IPS-NIHi7 (cell line): ENCODE data around the gene CARD16.
"Not testable (repeated sequence)": the region's sequence is repeated elsewhere in the genome, so short reads cannot be mapped to it uniquely, and the experiment has no call there.

ENCODE experiments used
- DNase-seq: peaks from one replicate; pipeline ENCODE4 v3.0.0; 2012; ENCODE audit warnings: mixed read lengths; ENCODE audit errors: extremely low spot score

The CARD16 gene

DNA sequence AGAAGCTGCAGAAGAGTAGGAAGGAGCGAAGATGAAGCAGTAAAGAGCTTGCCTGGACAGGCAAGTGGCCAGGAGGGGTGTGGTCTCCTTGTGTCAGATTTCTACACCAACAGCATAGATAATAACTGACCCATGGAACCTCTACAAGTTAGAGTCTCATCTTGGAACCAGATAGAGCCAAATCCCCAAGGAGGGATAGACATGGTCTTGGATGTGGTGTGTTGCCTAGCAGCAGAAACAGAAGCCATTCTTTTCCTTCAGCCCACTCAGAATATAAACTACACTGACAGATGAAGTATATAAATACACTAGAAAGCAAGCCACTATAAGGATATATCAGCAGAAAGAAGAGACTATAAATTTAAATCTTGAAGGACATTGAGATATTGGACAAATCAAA is 4.3 kb upstream of the CARD16 start:
- no peak for DNase-seq

DNA sequence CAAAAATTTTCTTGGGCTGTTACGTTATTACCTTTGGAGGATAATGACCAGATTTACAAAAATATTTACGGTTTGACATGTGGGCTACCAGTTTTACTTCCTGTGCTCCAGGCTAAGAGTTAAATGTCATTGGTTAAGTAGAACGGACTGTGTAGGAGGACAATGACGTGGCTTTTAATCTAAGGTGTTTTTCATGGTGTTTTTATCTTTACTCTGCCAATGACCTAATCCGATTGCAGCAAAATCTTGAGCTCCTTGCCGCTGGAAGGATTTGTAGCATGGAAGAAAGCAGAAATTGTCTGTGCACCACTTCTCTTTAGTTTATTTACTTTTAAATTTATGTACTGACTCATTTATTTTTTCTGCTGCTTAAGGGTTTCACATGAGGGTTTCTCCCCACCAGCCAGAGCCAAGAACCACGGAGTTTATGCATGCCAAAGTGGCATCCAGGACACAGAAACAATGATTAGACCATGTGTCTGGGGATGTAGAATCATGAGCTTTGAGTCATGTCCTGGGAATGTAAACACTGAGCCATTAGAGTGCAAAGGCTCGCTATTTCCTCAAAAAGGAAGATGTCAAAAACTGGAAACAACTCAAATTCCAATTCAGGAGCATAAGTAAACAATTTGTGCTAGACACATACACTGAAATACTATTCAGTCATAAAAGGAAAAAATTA is 1.9 kb upstream of the CARD16 start:
- DNase-seq = peak; percentile 22

DNA sequence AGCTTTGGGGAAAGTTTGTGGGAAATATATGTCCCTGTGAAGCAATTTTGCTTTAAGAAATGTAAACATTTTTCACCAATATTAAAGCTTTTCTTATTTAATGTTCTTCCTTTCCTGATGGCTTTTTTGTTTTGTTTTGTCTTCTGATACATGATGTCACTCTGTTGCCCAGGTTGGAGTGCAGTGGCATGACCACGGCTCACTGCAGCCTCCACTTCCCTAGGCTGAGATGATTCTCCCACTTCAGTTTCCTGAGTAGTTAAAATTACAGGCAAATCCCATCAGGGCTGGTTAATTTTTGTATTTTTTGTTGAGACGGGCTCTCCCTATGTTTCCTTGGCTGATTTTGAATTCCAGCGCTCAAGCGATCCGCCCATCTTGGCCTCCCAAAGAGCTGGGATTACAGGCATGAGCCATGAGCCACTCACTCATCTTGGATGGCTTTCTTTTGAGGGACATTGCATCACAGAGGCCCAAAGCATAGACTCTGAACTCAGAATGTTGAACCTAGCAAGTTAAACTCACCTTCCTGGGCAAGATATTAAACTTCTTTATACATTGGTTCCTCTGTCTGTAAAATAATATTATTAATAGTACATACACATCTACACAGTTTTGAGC is 651 bp upstream of the CARD16 start:
- no peak for DNase-seq

DNA sequence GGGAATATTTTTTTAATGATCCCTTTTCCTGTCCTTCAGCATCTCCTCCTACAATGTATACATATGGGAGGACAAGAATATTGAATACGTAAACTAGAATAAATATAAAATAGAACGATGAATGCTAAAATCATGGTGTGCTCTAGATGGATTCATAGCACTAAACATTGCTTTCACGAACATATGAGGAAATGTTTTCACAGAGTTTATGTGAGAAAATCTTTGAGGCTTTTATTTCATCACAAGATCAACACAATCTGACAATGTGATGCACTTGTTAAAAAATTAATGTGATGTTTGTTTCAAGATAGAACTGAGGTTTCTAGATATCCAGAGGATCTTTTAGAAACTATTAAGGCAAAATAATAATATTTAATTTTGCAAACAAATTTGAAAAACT is 3.0 kb downstream of the CARD16 start:
- no peak for DNase-seq

DNA sequence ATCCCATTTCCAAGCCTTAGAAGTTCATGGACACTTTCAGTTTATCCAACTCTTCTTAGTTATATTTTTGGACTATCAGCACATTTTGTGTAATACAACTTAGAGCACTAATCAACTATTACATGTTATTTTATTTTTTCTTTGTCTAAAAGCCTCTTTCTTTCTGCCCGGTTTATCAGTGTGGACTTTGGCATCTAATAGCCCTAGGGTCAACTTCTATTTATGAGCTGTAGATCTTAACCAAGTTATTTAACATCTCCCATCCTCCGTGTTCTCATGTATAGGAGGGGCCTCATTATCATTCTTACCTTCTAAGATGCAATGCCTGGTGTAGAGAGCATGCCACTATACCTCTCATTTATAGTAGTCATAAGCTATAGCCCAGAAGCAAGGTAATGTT is 4.4 kb downstream of the CARD16 start:
- DNase-seq = no peak

DNA sequence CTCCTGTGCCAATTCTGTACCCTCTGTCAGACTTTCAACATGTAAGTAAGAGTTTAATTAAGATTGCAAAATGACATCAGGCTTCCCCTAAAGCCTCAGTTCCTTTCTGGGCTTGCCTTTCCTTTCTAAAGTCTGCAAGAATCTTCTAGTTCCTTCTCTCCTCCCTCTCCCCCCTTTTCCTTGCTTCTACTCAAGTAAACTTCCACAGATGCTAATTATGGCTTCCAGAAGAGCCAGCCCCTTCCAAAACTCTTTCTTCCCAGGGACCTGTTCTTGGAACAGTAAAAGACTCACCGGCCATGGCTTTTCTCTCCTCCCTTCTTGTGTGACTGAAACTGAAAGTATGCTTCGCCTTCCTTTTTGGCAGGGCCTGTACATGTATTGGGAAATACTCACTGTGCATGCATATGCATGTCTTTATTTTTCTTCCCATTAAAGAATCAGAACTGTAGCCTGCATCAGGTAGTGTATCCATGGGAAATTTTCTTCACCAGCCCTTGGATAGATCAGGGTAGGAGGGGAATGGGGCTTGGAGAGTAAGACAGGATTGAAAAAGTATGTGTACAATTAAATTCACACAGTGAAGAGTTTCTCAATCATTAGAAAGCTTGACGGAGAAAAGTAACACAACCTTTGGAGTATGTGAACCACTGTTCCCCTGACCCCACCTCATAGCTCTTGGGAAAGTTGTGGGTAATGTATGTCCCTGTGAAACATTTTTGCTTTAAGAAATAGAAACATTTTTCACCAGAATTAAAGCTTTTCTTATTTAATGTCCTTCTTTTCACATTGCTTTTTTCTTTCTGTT is 10.1 kb downstream of the CARD16 start, which contains the start of gene CASP1:
Gene CASP1, minus strand, starts transcription at position 332 of the 808 bp plus-strand sequence. Its CDS starts 31 bp downstream, at position 301.
- DNase-seq = no peak

DNA sequence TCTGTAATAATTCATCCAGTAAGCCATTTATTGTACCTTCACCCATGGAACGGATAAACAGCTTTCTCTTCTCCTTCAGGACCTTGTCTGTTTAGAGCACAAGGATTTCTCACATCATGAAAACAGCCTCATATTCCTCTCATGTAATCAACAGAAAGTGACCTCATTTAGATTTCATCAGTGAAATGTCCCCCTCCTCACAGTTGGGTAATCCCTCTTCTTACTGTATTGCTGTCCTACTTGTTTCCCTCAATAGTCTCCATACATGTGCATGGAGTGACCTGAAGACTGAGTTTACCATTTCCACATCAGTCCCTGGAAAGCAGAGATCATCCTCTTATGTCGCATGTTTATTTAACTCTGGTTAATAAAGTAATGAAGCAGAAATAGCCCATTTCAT is 10.7 kb downstream of the CARD16 start:
- DNase-seq = not testable (repeated sequence)

DNA sequence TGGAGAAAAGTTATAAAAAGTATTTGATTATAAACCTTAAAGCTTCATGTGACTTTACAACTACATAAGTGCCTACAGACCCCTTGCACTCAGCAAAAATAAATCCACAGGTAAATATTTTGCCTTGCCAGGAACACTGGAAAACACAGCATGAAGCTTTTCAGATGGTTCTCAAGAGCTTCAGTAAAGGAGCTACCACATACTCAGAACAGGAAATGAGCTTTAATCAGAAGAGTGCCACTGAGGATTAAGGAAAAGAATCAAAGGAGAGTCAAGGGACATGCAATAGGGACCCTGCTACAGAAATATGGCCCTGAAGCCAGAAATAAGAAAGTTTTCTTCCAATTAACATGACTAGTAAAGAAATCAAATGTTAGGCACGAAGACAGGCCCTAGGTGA is 11.4 kb downstream of the CARD16 start:
- DNase-seq = no peak

DNA sequence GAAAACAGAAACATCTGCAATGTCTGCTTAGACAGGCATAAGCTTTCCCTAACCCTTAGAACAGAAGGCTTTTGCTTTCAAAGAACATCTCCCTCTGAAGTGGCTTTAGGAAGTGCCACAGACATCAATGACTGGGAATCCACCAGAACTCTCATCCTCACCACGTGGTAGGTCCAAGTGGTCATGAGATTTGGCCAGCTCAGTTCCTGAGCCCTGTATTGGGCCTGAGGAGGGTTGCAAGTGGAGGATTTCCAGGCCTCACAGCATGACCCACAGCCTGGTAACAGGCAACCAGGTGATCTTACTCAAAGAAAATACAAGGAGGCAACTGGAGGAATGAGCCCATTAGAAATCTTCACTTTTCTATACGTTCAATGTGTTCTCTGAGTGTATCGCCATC is 11.8 kb downstream of the CARD16 start:
- DNase-seq = no peak

DNA sequence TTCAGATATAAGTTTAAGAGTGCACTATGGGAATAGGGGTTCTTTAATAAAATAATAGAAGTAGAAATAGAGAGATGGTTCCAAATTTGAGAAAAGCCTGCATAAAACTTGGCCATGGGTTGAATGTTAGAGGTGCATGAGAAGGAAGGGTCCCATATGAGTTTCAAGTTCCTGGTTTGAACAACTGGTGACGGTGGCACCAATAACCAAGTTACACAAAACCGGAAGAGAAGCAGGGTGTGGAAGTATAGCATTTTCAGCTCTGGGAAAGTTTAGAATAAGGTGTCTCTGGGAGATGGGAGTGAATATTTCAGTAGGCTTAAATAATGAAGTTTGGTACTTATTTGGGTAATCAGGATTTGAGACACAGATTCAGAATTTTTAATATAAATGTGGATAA is 12.6 kb downstream of the CARD16 start:
- no peak for DNase-seq

DNA sequence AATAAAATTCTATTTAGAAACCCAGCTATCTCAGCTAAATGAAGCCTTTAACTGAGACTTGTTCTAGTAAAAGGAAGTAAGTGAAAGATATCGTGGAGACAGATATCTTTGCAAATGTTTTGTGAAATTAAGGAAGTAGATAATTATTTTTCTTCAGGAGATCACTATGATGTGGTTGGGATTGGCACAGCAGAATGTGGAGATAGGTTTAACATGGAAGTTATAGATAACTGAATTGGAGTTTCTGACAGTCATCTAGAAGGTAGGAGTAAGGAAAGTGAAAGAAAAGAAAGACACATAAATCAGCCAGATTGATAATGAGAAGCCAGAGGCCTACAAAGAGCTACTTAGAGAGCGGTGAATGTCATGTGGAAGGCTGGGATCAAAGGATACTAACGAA is 17.5 kb downstream of the CARD16 start:
- DNase-seq = no peak

DNA sequence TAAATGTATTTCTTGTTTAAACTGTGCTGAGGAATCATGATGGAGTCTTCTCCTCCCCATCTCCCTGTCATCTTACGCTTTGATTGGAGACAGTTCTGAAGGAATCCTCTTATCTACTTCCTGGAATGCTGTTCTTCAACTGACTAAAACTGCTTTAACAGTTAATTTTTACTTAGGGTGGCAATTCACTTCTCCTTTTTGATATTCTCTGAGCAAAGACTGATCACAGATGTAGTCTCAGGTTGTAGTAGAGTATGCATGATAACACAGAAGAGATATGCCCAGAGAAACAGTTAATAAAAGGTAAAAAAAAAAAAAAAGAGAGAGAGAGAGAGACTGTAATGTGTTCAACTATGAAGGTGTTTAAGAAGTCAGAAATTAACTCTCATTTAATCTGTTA is 20.7 kb downstream of the CARD16 start:
- no peak for DNase-seq

DNA sequence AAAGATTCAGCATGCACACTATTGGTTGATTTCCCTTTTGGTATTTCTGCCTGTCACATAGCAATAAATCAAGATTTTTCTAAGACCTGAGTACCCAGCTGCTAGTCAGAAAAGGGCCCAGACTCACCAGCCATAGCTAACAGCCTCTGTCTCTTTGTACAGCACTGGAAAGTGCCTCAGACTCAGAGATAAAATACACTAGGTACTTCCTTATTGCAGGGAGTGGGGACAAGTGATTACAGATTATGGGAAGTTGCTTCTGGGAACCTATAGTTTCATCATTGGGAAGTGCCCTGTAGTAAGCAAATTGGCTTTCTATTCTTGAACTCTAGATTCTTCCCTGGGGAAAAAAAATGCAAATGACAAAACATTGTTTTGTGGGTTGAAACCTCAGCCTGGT is 22.1 kb downstream of the CARD16 start, which contains the start of gene CASP5:
Gene CASP5, minus strand, starts transcription at position 166 of the 400 bp plus-strand sequence. Its CDS starts 32 bp downstream, at position 134.
- no peak for DNase-seq

DNA sequence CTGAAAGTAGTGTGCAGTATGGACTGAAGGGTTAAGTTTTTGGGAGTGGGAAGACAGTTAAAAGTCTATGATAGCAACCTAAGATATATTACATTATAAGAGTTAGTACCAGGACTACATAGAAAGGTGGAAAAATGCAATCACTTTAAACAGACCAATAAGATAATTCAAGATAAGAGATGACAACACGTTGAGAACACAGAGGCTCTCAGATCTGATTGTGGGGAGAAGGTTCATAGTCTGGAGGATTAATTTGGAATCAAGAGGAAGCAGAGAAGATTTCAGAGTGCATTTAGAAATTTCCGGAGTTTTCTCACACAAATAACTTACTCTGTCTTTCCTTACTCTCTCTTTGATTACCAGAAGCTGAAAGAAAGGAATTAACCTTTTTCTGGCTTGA is 22.6 kb downstream of the CARD16 start:
- DNase-seq = no peak

DNA sequence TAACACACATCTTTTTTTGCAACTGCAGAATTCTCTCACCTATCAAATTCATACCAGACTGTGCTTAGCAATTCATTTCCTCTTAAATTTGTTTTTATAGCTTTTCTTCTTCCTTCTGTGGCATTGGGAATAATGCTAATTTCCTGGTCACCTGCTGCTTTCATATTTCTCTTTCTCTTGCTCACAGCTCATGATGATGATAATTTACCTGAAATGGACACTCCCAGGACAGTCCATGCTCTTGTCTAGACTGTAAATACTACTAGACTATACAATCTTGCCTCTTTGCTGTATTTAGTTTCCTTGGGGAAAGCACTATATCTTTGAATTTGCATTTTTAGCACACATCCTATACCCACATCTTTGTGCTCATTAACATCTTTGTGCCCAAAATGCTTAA is 37.7 kb downstream of the CARD16 start:
- no peak for DNase-seq

DNA sequence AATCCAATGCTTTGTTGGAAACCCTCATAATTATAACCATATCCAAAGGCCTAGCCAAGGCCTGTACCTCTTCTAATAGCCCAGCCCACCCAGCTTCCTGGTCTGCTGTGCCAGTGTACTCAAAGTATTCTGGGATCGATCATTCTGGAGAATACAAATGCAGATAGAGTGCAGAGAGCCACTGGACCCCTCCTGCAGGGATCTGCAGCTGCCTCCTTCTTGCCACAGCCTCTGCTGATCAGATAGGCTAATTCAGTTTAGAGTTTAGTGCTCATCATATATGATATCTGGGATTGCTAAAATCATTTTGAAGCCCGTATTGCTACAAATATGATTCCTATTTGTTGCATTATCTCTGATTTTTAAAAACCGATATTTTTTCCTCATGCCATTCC is 39.7 kb downstream of the CARD16 start:
- DNase-seq = no peak

DNA sequence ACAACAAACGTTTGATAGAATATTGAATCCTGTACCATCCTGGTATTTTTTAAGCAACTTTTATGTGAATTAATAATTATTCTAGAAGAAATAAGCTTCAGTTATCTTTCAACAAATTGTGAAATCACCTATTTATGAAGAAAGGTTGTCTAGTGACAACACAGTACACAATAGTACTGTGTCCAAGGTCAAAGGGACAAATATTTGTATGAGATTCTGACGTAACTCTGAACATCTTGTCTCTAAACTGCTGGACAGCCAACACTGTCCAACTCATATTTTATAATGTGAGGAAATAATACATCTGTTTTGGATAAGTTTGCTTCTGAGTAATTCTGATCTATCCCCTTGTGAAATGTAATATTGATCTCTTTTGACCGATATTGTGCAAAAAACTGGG is 41.1 kb downstream of the CARD16 start:
- no peak for DNase-seq

DNA sequence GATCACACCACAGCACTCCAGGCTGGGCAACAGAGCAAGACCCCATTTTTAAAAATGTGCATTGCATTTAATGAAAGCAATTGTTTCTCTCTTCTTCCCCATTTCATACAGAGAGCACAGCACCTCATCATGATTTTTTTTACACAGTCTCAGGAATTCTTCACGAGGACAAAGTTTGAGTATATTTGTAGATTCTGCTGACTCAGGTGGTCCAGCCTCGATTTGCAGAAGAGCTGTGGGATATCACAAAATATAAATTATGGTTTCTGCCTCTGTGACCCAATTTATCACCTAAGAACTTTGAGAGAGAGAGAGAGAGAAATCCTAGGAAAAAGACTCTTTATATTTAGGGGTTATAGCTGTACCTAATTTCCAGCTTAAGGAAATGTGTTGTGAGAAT is 42.0 kb downstream of the CARD16 start:
- DNase-seq = no peak

DNA sequence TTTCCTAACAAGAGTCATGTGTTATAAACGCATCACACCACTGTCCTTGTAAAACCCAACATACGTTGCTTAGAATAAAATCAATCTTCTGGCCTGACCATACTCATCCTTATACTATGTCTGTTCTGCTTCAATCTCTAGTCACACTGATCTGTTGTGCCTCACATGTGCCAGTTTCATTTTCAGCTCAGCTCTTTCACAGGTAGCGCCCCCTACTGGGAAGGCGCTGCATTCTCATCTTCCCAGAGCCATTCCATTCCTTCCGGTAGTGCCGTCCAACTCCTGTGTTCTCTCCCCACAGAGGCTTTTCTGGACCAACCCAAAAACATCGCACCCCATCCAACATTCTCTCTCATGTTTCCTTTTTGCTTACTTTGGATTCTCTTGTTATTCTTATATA is 44.3 kb downstream of the CARD16 start:
- peak; percentile 61 for DNase-seq

DNA sequence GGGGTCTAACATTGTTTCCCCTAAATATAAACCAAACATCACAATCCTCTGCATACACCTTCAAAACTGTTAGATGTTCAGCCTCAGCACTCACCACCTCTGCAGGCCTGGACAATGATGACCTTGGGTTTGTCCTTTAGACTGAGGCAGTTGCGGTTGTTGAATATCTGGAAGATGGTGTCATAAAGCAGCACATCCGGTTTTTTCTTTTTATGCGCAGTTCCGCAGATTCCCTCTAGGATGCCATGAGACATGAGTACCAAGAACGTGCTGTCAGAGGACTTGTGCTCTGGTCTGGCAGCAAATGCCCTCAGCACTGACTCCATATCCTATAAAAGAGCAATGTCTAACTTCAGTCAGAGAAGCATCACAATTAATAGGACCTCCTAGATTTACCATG is 45.0 kb downstream of the CARD16 start:
- peak; percentile 23 for DNase-seq

DNA sequence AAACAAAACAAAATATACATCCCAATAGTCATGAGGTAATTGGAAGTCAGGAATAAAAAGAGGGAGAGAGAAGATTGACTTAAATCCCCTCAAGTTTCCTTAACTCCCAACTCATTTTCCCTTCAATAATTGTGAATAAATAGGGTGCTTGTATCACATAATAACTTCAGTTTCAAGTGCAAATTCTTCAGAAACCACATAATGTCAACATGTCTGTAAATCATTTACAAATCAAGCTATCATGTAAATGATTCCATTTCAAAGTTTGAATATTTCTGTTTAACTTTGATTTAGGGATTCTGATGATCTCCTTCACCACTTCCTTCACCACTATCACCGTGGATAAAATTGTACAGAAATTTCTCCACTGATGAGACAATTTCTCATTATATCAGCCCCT is 45.4 kb downstream of the CARD16 start:
- DNase-seq = no peak

DNA sequence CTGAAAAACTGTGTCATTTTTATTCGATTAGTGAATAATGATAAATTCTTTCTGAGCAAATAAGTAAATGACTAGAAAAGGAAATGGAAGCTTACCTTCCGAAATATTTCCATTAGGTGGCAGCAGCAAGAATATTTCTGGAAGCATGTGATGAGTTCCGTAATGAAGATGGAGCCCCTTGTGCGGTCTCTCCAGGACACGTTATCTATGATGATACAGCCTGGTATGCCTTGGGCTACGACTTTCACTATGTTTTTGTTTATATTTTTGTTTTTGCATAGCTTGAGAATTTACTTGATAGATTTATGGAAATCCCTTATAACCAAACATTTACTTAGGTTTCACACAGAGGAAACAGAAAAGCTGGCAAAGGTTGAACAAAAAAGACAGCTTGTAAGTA is 47.8 kb downstream of the CARD16 start:
- DNase-seq = no peak

DNA sequence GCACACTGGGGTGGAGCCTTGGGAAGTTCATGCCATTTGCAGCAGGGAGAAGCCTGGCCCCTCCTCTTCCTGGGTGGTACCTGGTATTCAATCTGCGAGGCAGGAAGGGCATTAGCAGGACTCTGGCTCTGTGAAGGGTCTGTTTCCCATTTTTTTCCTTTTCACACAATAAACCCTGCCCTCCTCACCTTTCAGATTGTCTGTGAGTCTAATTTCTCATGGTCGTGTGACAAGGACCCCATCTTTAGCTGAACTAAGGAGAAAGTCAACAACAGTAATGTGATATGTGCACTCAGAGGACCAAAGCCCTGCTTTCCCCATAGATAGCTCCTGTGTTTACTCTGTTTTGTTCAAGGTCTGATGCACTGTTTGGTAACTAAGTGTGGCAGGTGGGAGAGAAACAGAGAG is 50.1 kb downstream of the CARD16 start:
- no peak for DNase-seq
